ENCODE measurements around the gene BIRC3. TPM values are rescaled to one million over a fixed set of nuclear protein-coding genes. Genes with fewer than 3 reads are reported as not detected.

The BIRC3 gene
- total and polyA plus RNA-seq, 2 of the 8 experiments (the other 6 are each of a cell fraction or from before 2014, with no cell fraction given): 0.08 to 0.20 TPM

GRCh38 chr11:102378818-102379217 lies 61.5 kb downstream of the BIRC3 start (continued):
- TF ChIP-seq CHD7 (IDR thresholded peaks at IDR 0.05; ENCODE audit: insufficient replicate concordance, low read length) (no peak), SRF (IDR thresholded peaks at IDR 0.05; ENCODE audit: low read depth, low read length) (no peak), MAFK (IDR thresholded peaks at IDR 0.05; ENCODE audit: low read depth, low read length) (no peak), EZH2 (IDR thresholded peaks at IDR 0.05; ENCODE audit: low read depth, low read length, severe bottlenecking) (no peak), CTBP2 (IDR thresholded peaks at IDR 0.05; ENCODE audit: borderline replicate concordance, insufficient read depth, insufficient read length, low read length) (no peak), SP4 (IDR thresholded peaks at IDR 0.05; ENCODE audit: low read length) (no peak), TCF12 (IDR thresholded peaks at IDR 0.05; ENCODE audit: low read depth, low read length) (no peak), CHD1 (IDR thresholded peaks at IDR 0.05; ENCODE audit: low read depth, low read length) (no peak), MAX (IDR thresholded peaks at IDR 0.05) (no peak), GABPA (IDR thresholded peaks at IDR 0.05; ENCODE audit: borderline replicate concordance, insufficient read depth, low read length) (no peak), CEBPB (IDR thresholded peaks at IDR 0.05; ENCODE audit: low read depth, low read length) (no peak)
- TF ChIP-seq, protein P1, sequence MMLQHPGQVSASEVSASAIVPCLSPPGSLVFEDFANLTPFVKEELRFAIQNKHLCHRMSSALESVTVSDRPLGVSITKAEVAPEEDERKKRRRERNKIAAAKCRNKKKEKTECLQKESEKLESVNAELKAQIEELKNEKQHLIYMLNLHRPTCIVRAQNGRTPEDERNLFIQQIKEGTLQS (IDR thresholded peaks at IDR 0.05; ENCODE audit: insufficient read depth, low read depth, low read length): no peak
